ENCODE results near the gene DOC2A. TPM values are rescaled to one million over a fixed set of nuclear protein-coding genes. Genes with fewer than 3 reads are reported as not detected.

DOC2A gene
- total and polyA plus RNA-seq, 11 donors = 0.09 to 1.4 (median 0.88) TPM; not detected in 4

GRCh38 chr16:29994600-29995323, 16.1 kb downstream of the DOC2A start:
- peak in 3 of 5 donors; percentile 61 to 82 (median 62) for DNase-seq
- H3K27ac ChIP-seq = peak overlapping the region; percentile 88 to 100 (median 96)
- no peak for TF ChIP-seq POLR2A (IDR thresholded peaks at IDR 0.05)
- no peak for TF ChIP-seq CTCF (IDR thresholded peaks at IDR 0.05)
- 9 to 28% (median 11%) methylated on average over 12 to 24 of the region's 24 CpGs for WGBS, 4 donors
- intact Hi-C loops (cut with DNase I) = loop anchor here in 9 of 10 donors (1.0 to 10.0 kb wide), 11 partner anchors 17 to 190 kb away; partner anchors contain the start of genes TMEM219 (in 4 of the 9), CDIPT (in 2 of the 9), KCTD13 (in 2 of the 9) and MAZ (in 2 of the 9)
- peaks cover 0 to 31% (median 18%) of the 10 kb centered on the region in 12 donors for H3K4me1 ChIP-seq
- H3K27me3 ChIP-seq = no peaks in the 10 kb centered on the region
- H3K36me3 ChIP-seq = peaks cover 0 to 62% (median 48%) of the 10 kb centered on the region in 9 donors
- peak overlapping the region; percentile 53 to 95 (median 80) for H3K4me3 ChIP-seq
- peak in 3 of 4 donors; percentile 34 to 40 (median 35) for ATAC-seq
- no peaks in the 10 kb centered on the region for H3K9me3 ChIP-seq

- Histone ChIP-seq H3K4me1 (peaks cover 0 to 31% (median 18%) of the 10 kb centered on the region in 12 donors), H3K27me3 (no peaks in the 10 kb centered on the region), H3K36me3 (peaks cover 0 to 64% (median 53%) of the 10 kb centered on the region in 9 donors), H3K4me3 (peak overlapping the region in 4 of 12 donors; percentile 69 to 95 (median 83)), H3K27ac (peak overlapping the region in 5 of 12 donors; percentile 4 to 98 (median 96)), H3K9me3 (no peaks in the 10 kb centered on the region)
- TF ChIP-seq POLR2A (IDR thresholded peaks at IDR 0.05) = no peak
- TF ChIP-seq CTCF (IDR thresholded peaks at IDR 0.05) = no peak
- DNase-seq (peak in 1 of 5 donors; percentile 2), ATAC-seq (no peak)
- WGBS, 4 donors = 73 to 83% (median 80%) methylated on average over 9 of the region's 9 CpGs
- intact Hi-C loops (cut with DNase I) = loop anchor here in 6 of 10 donors (2.0 to 10.0 kb wide), 5 partner anchors 17 to 189 kb away; partner anchors contain the start of genes MAZ (in 1 of the 6), PAGR1 (in 1 of the 6), PRRT2 (in 1 of the 6) and TAOK2 (in 1 of the 6)
Measured at GRCh38 chr16:29993903-29994599, 16.8 kb downstream of the DOC2A start.

- DNase-seq = peak in 1 of 5 donors; percentile 58
- ATAC-seq = no peak
- Histone ChIP-seq H3K4me3 (no peak overlapping the region), H3K4me1 (peaks cover 0 to 31% (median 18%) of the 10 kb centered on the region in 12 donors), H3K9me3 (no peaks in the 10 kb centered on the region), H3K27me3 (no peaks in the 10 kb centered on the region), H3K27ac (no peak overlapping the region), H3K36me3 (peaks cover 0 to 66% (median 59%) of the 10 kb centered on the region in 9 donors)
- intact Hi-C loops (cut with DNase I) = loop anchor here in 2 of 10 donors (10.0 kb wide), 2 partner anchors 179 to 189 kb away; partner anchors contain the start of genes MAZ (in 1 of the 2), PAGR1 (in 1 of the 2) and PRRT2 (in 1 of the 2)
- TF ChIP-seq CTCF (IDR thresholded peaks at IDR 0.05) (no peak), POLR2A (IDR thresholded peaks at IDR 0.05) (no peak)
- WGBS, 4 donors = 82 to 88% (median 84%) methylated on average over 17 to 25 of the region's 25 CpGs
Measured at GRCh38 chr16:29993191-29993902, 17.5 kb downstream of the DOC2A start.
